Stromal cell of bone marrow (primary cell): ENCODE data around the gene PPIG.
"Not testable (repeated sequence)": the region's sequence is repeated elsewhere in the genome, so short reads cannot be mapped to it uniquely, and the experiment has no call there.

ENCODE experiments used
- DNase-seq: peaks from one replicate; pipeline ENCODE4 v3.0.0-alpha.2; 2012; ENCODE audit warnings: low read depth

PPIG gene

DNA sequence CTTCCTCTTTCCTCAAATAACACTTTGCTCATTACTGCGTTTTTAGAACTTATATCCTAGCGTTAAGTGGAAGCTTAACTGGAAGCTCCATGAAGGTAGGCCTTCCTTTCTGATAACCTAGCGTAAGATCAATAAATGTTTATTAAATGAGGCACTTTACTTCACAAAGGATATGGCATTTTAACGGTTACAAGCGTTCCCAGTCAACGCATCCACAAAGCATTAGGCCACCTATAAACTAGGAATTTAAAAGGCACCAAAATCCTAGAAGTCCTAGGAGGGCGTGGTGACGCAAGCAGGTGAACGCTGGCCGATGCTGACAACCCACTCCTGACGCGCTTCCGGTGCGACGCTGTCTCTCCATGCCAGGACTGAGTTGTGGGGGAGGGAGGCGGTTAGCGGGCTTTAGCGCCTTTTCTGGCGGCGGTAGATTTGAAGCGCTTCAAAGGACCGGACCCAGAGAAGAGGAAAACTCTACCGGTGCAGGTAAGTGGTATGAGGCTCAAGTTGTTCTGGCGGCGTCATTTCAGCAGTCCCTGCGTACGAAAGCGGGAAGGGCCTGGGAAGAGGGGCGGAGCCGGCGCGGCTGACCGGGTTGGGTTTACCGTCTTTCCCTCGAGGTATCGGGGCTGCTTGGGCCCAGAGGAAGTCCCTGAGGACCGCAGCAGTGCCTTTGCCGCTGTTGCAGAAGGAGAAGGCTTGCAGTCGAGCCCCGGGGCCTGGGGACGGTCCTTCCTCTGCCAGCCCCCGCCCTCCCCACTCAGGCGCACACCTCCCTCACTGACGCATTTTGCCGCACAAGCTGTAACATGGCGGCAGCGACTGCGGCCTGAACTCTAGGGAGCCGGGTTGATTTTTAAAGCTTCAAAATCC lies at the start of gene PPIG:
TSS of gene PPIG (plus strand) at position 347 of the 873 bp plus-strand sequence. CDS start 19,691 bp downstream, outside the sequence.
- peak; percentile 85 for DNase-seq

DNA sequence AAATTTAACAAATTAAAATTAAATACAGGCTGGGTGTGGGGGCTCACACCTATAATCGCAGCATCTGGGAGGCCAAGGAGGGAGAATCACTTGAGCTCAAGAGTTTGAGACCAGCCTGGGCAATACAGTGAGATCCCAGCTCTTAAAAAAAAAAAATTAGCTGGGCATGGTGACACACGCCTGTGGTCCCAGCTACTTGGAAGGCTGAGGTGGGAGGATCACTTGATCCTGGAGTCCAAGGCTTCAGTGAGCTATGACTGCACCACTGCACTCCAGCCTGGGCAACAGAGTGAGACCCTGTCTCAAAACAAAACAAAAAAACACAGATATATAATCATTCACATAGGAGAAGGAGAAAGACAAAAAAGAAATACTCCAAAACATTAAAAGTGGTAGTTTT lies 44.7 kb upstream of the PPIG start:
- DNase-seq: not testable (repeated sequence)

DNA sequence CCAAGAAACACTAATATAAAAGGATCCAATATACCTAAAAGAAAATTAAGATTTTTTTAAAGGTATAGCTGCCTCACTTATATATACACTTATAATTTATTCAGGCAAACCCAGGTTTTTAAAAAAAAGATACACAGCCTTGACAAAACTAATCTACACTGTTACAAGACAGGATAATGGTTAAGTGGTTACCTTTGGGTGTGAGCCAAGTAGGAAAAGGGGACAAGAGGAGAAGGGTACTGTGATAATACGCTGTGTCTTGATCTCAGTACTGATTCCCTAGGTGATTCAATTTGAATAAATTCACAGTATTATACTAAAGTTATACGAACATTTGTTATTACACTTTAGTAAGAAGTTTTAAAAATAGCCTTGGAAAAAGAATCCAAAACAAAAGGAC lies 44.0 kb upstream of the PPIG start:
- DNase-seq: no peak

DNA sequence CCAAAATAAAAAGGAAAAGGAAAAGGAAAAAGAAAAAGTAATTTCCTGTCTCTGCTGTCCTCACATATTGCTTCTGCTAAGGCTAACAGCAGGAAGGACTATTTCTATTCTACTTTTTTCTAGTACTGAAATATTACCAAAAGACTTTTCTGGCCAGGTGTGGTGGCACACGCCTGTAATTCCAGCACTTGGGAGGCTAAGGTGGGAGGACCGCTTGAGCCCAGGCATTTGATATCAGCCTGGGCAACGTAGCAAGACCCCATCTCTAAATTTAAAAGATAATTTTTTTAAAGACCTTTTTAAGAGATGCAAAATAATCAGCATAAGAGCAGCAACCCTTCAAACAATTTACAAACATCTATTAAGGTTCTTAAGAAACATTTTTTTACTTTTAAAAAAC lies 41.7 kb upstream of the PPIG start:
- DNase-seq: no peak

DNA sequence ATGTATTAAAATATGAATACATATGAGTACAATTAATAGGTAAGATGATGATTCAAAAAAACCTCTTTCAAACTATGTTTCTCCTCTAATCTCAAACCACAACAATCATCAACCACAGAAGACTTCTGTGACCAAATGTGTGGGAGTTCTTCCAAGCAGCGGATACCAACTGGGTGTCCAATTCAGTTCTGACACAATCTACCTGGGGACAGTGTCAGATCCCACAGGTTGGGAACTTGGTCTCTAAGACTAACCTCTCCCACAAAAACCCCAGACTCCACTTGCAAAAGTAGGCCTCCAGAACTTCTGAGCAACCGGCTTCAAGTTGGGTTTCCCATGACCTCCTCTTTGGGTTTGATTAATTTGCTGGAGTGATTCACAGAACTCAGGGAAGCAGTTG lies 37.4 kb upstream of the PPIG start:
- DNase-seq: no peak

DNA sequence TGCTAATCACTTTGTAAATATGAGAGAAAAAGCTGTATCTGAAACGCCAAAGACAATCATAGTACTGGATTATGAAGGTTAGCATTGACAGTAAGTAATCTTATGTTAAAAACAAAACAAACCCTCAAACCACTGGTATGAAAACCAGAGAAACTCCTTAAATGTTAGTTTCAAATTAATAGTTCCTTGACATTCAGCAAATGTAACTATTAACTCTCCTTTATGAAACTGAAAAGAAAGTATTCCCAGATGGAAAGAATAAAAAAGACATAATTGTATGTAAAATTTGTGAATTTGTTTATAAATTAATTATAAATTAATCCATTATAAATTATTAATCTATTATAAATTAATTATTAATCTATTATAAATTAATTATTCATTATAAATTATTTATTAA lies 22.8 kb upstream of the PPIG start:
- DNase-seq: no peak

DNA sequence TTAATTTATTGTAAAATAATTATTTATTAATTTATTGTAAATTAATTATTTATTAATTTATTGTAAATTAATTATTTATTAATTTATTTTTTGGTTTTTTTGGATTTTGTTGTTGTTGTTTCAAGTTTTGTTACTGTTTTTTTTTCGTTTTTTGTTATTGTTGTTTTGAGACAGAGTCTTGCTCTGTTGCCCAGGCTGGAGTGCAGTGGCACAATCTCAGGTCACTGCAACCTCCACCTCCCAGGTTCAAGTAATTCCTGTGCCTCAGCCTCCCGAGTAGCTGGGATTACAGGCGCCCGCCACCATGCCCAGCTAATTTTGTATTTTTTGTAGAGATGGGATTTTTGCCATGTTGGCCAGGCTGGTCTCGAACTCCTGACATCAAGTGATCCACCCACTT lies 22.1 kb upstream of the PPIG start:
- not testable (repeated sequence) for DNase-seq

DNA sequence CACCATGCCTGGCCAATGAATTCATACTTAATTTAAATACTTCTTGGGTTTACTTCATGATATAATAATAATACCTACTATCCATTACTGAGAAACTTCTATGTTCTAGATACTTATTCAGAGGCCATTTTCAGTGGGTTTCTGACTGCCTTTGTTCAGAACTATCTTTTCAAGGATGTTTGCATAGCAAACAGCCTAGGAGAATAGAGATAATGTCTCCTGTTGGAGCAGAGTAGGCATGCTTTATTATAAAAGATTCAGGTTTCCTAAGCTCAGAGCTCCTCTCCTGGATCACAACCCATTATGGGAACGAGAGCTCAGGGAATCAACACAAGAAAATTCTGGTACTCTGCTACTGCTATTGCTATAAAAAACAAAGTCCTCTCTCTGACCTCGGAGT lies 21.6 kb upstream of the PPIG start:
- DNase-seq: no peak

DNA sequence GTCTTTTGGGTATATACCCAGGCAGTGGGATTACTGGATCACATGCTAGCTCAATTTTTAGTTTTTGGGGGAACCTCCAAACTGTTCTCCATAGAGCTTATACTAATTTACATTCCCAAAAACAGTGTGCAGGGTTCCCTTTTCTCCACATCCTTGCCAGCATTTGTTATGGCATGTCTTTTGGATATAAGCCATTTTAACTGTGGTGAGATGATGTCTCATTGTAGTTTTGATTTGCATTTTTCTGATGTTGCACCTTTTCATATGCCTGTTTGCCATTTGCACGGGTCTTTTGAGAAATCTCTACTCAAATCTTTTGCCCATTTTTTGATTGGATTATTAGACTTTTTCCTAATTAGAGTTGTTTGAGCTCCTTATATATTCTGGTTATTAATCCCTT lies 18.5 kb upstream of the PPIG start:
- no peak for DNase-seq

DNA sequence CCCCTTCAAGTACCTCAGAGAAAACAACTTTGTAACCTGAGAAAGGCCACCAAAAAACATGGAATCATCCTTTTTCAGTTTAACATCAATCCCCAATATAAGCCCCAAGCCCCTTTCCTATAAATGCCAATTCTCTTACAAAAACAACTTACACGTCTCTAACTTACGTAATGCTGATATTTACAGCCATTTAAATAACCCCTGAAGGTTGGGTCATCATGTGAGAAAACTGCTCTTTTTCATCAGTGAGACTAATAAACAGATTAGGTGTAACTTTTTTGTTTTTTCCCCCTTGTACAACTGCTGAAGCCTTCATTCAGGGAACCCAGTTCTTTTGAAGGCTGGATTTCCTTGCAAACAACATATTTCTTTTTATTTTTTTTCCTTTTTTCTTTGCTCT lies 14.2 kb upstream of the PPIG start:
- DNase-seq: no peak

DNA sequence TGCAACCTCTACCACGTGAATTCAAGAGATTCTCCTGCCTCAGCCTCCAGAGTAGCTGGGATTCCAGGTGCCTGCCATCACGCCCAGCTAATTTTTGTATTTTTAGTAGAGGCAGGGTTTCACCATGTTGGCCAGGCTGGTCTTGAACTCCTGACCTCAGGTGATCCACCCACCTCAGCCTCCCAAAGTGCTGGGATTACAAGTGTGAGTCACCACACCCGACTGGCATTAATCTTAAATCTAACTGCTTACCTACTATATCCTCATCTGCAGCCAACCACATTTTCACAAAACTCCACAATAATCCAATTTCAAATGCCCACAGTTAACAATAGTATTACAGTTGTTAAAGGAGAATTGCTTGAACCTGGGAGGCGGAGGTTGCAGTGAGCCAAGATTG lies 13.4 kb upstream of the PPIG start:
- DNase-seq: not testable (repeated sequence)

DNA sequence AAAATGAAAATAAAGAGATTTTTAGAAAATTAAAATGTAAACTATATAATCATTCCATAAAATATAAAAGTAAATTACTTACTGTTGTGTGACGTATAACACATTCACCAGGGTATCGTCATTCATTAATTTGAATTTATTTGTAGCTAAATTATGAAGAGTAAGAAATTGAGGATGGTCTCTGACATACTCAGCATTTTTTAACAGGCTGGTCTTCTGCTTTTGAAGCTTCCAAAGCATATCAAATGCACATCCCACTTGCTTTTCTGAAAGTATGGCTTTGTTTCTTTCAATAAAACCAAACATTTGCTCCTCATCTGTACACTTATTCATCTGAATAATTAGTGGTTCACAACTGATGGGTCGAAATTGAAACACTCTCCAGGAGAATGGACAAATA lies 12.6 kb upstream of the PPIG start:
- DNase-seq: no peak

DNA sequence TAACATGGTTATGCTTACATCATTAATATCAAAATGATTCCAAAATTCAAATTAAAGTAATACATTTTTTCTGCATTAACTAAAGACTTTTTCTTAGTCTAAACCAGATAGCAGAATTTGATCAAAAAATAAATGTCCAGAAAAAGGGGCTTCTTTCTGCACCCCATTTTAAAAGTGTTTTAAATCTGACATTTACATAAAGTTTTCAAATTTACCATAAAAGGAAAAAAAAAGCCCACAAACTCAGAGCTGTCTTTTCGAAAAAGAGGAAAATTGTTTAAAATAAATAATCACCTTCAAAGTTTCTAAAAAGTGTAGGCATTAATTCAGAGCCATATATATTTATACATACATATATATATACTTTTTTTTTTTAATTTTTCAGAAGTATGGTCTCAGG lies 12.0 kb upstream of the PPIG start:
- no peak for DNase-seq

DNA sequence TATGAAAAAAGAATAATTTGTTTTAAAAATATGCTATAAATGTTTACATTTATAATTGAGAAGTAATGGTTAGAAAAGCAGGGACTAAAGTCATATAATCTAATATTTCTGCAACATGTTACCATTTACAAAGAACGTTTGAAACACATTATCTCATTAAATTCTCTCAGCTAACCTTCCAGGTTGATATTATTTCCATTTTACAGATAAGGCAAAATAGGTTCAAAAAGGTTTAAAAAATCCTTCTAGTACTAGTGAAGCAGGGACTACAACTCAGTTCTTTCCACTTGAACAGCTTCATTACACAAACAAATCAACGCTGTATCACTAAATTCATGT lies 11.4 kb upstream of the PPIG start:
- no peak for DNase-seq

DNA sequence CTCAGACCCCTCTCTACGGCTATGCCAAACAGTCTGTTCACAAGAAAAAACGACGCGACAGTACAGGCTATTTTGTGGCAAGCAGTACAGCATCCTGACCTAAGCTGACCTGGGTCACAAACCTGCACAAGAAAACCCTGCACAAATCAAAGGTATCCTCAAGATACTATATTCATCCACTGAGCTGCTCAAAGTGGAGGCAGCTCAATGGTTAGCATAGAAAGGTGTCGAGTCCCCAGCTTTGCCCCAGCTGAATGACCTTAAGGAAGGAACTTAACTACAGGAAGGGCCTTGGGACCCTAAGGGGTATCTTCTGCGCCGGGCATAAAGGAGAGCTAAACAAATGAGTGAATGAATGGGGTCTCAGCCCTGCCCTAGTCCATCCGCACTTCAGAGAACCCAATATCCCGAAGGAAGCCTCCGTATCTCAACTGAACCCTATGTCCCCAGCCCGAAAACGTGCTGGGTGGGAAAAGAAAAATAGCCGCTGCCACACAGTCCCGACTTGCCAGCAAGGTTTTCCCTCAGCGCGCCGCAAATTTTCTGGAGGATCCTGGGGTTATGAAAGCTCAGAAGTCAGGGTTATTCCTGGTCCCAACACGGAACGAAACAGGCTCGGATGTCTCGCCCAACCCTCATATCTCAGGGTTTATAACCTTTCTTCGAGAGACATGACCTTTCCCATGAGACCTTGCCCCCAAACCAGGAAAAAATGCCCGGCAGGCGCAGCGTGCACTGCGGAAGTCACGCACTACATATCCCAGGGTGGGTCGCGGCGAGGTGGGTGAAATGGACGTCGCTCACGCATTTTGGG lies 10.8 kb upstream of the PPIG start, which contains the start of gene FASTKD1:
TSS of gene FASTKD1 (minus strand) at position 706 of the 814 bp plus-strand sequence. CDS start 1,836 bp downstream, outside the sequence.
- DNase-seq: peak; percentile 78

DNA sequence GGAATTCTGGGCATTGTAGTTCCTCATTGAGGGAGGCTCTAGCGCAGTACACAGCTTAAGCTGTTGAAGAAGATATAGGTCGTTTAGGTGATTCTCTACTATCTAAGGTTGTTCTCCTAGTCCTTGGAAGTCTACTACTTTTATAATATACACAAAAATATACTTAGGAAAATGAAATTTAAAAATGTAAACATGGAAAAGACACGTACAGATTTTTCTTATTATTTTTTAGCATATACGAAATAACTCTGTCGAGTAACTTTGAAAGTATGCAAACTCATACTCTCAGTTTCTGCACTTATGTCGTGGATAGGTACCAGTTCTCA lies 10.2 kb upstream of the PPIG start:
- DNase-seq: no peak

DNA sequence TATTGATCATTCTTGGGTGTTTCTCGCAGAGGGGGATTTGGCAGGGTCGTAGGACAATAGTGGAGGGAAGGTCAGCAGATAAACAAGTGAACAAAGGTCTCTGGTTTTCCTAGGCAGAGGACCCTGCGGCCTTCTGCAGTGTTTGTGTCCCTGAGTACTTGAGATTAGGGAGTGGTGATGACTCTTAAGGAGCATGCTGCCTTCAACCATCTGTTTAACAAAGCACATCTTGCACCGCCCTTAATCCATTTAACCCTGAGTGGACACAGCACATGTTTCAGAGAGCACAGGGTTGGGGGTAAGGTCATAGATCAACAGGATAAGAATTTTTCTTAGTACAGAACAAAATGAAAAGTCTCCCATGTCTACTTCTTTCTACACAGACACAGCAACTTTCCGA lies 9.6 kb upstream of the PPIG start:
- not testable (repeated sequence) for DNase-seq

DNA sequence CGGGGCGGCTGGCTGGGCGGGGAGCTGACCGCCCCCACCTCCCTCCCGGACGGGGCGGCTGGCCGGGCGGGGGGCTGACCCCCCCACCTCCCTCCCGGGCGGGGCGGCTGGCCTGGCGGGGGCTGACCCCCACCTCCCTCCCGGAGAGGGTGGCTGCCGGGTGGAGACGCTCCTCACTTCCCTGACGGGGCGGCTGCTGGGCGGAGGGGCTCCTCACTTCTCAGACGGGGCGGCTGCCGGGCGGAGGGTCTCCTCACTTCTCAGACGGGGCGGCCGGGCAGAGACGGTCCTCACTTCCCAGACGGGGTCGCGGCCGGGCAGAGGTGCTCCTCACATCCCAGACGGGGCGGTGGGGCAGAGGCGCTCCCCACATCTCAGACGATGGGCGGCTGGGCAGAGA lies 8.9 kb upstream of the PPIG start:
- not testable (repeated sequence) for DNase-seq

DNA sequence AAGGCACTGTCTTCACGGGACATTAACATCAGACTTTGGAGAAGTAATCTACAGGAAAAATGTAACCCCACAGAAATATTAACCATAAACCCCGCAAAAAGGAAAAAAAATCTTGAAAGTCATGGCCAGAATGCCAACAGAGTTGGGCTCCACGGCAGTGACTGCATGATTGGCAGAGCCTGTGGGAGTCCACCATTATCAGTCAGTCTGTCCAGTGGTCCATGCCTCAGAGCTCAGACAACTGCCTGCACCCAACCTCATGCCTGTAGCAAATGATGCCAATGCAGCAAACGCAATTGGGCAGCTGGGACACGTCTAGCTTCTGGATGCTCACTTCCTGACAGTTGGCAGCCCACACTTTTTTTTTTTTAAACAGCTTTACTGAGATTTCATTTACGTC lies 5.1 kb upstream of the PPIG start:
- no peak for DNase-seq

DNA sequence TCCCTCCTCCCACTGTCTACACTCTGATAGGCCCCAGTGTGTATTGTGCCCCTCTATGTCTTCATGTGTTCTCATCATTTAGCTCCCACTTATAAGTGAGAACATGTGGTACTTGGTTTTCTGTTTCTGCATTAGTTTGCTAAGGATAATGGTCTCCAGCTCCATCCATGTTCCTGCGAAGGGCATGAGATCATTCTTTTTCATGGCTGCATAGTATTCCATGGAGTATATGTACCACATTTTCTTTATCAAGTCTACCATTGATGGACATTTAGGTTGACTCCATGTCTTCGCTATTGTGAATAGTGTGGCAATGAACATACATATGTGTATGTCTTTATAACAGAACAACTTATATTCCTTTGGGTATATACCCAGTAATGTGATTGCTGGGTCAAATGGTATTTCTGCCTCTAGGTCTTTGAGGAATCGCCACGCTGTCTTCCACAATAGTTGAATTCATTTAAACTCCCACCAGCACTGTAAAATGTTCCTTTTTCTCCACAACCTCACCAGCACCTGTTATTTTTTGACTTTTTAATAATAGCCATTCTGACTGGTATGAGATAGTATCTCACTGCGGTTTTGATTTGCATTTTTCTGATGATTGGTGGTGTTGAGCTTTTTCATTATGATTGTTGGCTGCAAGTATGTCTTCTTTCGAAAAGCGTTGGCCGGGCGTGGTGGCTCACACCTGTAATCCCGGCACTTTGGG lies 1.4 kb upstream of the PPIG start:
- not testable (repeated sequence) for DNase-seq

DNA sequence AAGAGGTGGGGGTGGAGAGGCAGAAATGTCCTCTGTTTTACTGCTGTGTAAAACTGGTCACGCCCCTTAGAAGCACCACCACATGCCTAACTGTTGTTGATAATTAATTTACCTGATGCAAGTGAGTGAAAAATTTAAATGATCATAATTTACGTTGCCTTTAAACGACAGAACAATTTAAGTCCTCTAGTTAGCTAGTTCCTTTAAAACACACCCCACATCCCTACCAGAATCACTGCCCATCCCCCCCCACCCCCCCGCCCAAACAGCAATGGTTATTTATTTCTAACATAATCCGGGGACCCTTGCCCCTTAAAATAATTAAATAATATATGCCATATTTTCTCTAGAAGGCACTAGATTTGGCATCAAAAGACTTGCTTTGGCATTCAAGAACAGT lies 633 bp upstream of the PPIG start:
- DNase-seq: no peak

DNA sequence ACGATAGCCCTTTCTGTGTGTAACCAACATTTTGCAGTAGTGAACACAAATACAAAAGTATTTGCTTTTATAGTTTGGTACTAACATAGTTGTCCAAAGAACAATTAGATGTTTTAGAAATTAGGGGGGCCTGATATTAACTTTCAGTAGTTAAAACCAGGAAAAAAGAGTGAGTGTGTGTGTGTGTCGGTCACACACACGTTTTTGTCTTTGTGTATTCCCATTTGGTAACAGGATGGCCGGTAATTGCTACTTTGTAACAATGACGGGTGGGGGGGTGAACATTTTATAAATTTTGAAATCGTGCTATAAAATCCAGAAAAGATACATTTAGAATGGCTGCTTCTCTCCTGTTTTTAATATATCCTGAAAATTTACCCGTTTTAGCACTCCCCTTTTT lies 1.5 kb downstream of the PPIG start:
- DNase-seq: no peak

DNA sequence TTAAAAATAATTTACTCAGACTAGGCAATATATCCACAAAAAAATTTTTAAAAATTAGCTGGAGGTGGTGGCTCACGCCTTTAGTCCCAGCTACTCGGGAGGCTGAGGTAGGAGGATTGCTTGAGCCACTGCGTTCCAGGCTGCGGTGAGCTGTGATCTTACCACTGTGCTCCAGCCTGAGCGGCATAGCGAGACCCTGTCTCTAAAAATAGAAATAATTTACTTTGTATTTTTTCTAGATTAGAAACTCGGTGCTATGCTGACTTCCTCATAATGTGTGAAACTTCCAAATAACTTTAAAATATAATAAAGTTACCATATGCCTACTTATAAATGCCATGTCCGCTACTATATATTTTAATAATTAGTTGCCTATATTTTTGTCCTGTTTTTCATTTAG lies 6.7 kb downstream of the PPIG start:
- no peak for DNase-seq
